Measurements from ENCODE around the gene ANKRD9.
A peak's percentile ranks its signal among the peaks of the same experiment; 100 is the strongest.

Gene ANKRD9

DNA sequence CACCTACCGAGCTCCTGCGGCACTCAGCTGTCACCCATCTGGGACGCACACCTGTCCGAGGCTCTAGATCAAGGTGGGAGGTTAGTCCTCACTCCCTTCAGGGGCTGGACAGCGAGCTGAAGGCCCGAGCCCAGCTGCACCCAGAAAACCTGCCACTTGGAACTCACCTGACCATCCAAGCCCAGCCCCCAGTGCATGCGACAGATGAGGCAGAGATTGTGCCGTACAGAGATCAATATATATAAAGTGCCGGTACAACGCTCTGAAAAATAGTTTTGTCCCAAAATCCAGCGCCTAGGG, 3.0 kb downstream of the ANKRD9 start:
- H3K4me1 ChIP-seq (ENCODE audit: control insufficient read depth in 1 of 2, insufficient read depth in 1 of 2, low read depth in 1 of 2, low read length in 1 of 2) = peaks cover 12 to 14% of the 10 kb centered on the region in 2 experiments
- H3K9me3 ChIP-seq = no peaks in the 10 kb centered on the region
- no peak overlapping the region for H3K27ac ChIP-seq
- peaks cover 5% of the 10 kb centered on the region for H3K36me3 ChIP-seq
- TF ChIP-seq, protein P1, sequence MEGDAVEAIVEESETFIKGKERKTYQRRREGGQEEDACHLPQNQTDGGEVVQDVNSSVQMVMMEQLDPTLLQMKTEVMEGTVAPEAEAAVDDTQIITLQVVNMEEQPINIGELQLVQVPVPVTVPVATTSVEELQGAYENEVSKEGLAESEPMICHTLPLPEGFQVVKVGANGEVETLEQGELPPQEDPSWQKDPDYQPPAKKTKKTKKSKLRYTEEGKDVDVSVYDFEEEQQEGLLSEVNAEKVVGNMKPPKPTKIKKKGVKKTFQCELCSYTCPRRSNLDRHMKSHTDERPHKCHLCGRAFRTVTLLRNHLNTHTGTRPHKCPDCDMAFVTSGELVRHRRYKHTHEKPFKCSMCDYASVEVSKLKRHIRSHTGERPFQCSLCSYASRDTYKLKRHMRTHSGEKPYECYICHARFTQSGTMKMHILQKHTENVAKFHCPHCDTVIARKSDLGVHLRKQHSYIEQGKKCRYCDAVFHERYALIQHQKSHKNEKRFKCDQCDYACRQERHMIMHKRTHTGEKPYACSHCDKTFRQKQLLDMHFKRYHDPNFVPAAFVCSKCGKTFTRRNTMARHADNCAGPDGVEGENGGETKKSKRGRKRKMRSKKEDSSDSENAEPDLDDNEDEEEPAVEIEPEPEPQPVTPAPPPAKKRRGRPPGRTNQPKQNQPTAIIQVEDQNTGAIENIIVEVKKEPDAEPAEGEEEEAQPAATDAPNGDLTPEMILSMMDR (IDR thresholded peaks at IDR 0.05) = no peak
- H3K4me3 ChIP-seq (ENCODE audit: low read depth in 1 of 2, low read length in 1 of 2) = no peak overlapping the region
- H3K27me3 ChIP-seq = peaks cover 25% of the 10 kb centered on the region

DNA sequence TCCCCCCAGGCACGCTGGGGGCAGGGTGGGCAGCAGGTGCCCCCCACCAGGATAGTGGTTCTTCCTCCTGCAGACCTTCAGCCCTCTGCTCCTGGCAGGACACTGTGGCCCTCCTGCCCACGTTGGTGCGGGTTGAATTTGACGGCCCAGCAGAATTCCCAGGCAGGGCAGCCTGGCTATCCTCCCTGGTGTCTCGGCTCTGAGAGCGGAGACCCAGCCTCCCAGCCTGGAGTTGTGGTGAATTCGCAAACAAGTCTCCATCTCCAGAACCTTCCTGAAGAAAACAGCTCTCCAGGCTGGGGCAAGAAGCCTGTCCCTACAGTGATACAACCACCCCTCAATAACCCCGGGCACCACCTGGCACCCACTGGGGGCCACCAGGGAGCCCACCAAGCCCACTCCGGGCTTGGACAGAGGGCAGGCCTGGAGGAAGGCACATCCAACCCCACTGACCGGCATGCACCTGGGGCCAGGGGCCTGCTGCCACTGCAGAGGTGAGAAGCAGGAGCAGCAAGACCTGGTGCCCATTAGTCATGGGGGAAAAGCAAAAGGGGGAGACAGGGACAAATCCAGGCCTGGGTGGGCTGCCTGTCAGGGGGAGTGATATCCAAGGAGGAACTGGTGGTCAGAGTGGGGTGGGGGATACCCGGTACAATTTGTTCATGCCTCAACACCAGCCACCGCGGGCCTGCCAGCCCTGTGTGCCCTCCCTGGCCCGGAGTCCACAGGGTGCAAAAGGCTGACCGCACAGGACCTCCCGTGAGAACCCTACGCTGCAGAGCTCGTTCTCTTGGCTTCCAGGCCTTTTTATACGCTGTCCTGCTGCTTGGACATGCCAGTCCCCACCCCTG, 3.6 kb downstream of the ANKRD9 start:
- Histone ChIP-seq H3K36me3 (peaks cover 11% of the 10 kb centered on the region), H3K27ac (no peak overlapping the region), H3K9me3 (no peaks in the 10 kb centered on the region), H3K27me3 (peaks cover 20% of the 10 kb centered on the region), H3K4me3 (ENCODE audit: low read depth in 1 of 2, low read length in 1 of 2) (no peak overlapping the region), H3K4me1 (ENCODE audit: control insufficient read depth in 1 of 2, insufficient read depth in 1 of 2, low read depth in 1 of 2, low read length in 1 of 2) (peaks cover 12 to 14% of the 10 kb centered on the region in 2 experiments)
- TF ChIP-seq, protein P1 (IDR thresholded peaks at IDR 0.05) = no peak

DNA sequence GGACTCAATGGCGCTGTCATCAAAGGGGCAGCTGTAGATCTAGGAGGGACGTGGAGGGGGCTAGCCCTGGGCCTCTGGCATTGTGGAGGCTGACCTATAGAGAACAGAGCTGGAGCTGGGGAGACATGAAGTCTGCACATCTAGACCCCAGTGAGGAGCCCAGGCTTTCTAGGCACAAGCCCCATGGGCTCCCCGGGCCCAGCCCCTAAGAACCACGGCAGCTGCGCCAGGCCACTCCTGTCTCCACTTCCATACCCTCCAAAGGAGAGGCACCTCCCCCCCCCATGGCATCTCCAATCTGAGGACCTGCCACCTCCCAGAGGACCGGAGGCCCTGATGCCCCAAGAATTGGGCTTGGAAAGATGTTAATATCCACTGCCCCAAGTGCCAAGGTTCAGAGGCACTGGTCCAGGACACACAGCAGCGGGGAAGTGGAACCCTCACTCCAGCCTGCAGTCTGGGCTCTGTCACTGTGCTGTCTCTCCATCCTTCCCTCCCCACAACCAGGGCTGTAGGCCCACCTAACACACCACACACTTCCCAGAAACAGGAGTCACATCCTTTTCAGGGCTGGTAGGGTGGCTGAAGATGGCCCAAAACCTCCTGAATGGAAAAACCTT, 4.5 kb downstream of the ANKRD9 start:
- peaks cover 20% of the 10 kb centered on the region for H3K36me3 ChIP-seq
- TF ChIP-seq, protein P1 (IDR thresholded peaks at IDR 0.05) = no peak
- peaks cover 11% of the 10 kb centered on the region for H3K27me3 ChIP-seq
- no peak overlapping the region for H3K4me3 ChIP-seq (ENCODE audit: low read depth in 1 of 2, low read length in 1 of 2)
- H3K27ac ChIP-seq = no peak overlapping the region
- peaks cover 6 to 9% of the 10 kb centered on the region in 2 experiments for H3K4me1 ChIP-seq (ENCODE audit: control insufficient read depth in 1 of 2, insufficient read depth in 1 of 2, low read depth in 1 of 2, low read length in 1 of 2)
- H3K9me3 ChIP-seq = no peaks in the 10 kb centered on the region

DNA sequence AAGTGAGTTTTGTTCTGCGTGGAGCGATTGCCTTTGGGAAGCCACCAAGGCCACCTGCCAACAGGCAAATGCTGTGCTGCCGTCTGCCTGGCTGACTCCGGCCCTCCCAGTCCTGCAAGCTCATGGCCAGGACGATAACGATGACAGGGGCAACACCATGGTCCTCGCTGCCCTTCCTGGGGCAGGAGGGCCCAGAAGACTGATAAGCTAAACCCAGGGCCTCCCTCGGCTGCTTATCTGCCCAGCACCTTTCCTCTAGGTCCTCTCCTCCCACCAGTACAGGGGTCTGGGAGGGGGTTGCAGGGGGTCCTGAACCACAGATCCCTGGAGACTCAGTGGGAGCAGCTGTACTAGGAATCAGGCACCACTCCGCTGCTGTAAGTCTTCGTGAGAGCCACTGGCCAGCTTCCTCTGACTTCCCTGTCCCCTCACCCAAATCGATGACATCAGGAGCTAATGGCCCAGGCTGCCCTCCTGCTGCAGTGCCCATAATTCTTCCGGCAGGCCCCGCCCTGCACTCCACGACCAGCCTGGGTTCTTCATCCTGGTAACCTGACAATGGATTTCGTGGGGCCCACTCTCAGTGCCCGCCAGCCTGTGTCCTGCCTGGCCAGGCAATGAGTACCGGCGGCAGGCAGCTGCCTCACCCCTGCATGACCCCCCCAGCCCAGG, 5.1 kb downstream of the ANKRD9 start:
- TF ChIP-seq, protein P1 (IDR thresholded peaks at IDR 0.05) = no peak
- Histone ChIP-seq H3K4me1 (ENCODE audit: control insufficient read depth in 1 of 2, insufficient read depth in 1 of 2, low read depth in 1 of 2, low read length in 1 of 2) (peaks cover 5 to 8% of the 10 kb centered on the region in 2 experiments), H3K27me3 (peaks cover 10% of the 10 kb centered on the region), H3K4me3 (ENCODE audit: low read depth in 1 of 2, low read length in 1 of 2) (no peak overlapping the region), H3K27ac (peak overlapping the region; percentile 44), H3K9me3 (no peaks in the 10 kb centered on the region), H3K36me3 (peaks cover 26% of the 10 kb centered on the region)

DNA sequence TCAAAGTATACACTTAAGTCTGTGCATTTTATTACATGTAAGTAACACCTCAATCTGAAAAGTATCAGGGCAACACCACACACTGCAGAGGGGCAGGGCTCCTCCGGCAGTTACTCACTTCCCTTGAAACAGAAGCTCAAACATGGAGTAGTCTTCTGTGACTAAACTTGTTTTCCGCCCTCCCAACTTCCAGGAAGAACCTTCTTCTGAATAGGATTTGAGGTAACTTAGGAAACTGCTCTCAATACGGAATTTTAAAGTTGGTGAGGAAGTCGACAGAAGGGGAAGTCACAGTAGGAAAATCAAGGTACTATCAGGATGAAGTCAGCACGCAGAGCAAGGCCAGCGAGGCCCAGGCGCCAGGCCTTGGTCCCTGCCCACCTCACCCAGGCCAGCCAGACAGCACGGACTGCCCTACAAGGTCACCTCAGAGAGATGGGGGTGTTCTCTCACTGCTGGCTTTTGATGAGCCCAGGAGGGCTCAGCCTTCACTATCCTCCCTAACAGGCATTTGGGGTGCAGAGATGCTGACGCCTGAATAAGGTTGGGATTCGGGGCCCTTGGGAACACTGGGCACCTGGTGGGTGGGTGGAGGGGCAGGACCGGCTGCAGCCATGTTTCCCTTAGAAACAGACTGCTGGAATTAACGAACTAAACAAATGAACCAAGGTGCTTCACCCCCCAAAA, 5.8 kb downstream of the ANKRD9 start:
- Histone ChIP-seq H3K36me3 (peaks cover 33% of the 10 kb centered on the region), H3K4me1 (ENCODE audit: control insufficient read depth in 1 of 2, insufficient read depth in 1 of 2, low read depth in 1 of 2, low read length in 1 of 2) (peaks cover under 1 to 5% of the 10 kb centered on the region in 2 experiments), H3K27me3 (peaks cover 5% of the 10 kb centered on the region), H3K27ac (peak overlapping the region; percentile 44), H3K9me3 (no peaks in the 10 kb centered on the region), H3K4me3 (ENCODE audit: low read depth in 1 of 2, low read length in 1 of 2) (no peak overlapping the region)
- TF ChIP-seq, protein P1 (IDR thresholded peaks at IDR 0.05) = no peak
